Activated CD4-positive, alpha-beta T cell treated with anti-CD3 and anti-CD28 coated beads, Interleukin-2, amount 50 U/mL, for 16 hours (primary cell): ENCODE data around the gene GLT6D1.

Experiments
- DNase-seq: peaks from one replicate; pipeline ENCODE4 v3.0.0-alpha.2; 2020

Gene GLT6D1

DNA sequence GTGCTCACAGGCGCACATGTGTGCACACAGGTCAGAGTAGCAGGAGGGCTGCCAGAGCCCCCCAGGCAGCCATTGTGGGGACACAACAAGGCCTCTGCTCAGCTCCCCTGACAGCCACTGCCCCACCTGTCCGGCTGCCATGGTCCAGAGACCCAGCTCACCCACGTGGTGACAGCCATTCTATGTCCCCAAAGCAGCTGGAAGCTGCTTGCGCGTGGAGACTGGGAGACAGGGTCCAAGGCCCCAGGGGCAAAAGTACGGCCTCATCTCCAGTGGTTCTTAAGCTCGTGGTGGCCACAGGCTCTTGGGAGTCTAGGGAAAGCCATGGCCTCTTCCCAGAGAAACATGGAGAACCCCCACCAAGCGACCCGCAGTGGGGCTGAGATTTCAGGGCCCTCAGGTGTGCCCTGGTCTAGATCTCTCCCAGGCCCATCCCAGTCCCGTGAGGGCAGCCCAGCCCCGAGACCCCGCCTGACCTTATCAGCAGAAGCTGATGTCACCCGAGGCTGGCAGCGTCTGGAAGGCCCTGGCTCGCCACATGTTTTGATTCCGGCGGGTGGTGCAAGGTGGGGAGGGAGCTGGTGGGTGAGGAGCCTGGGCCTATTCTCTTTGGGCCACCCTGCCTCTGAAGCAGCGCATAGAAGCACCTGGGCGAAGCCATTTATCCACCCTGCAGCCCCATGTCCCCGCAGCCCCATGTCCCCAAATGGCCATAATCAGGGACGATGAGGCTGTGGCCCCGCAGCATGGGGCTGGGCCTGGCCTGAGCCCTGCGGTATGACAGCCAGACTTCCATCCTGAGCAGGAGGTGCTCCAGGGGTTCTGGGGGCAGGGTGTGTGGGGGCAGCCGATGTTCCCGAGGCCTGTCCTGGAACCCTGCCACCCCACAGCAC lies 31.7 kb downstream of the GLT6D1 start:
- DNase-seq, result no peak

DNA sequence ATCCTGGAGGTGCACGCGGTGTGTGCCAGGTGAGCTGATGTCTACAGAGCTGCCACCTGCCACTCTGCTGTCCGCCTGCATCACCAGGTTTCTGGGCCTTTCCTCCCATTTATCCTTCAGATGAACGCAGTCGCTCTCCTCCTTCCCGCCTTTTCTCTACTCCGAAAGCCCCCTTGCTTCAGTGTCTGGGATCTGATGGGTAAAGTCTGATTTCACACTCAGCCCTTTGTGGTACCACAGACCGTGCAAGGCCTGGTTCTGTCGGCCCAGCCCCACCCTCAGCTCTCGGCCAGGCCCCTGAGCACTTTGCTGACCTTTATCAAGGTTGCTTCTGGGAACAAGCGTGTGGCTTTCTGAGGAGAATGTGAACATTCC lies 32.5 kb downstream of the GLT6D1 start:
- no peak for DNase-seq

DNA sequence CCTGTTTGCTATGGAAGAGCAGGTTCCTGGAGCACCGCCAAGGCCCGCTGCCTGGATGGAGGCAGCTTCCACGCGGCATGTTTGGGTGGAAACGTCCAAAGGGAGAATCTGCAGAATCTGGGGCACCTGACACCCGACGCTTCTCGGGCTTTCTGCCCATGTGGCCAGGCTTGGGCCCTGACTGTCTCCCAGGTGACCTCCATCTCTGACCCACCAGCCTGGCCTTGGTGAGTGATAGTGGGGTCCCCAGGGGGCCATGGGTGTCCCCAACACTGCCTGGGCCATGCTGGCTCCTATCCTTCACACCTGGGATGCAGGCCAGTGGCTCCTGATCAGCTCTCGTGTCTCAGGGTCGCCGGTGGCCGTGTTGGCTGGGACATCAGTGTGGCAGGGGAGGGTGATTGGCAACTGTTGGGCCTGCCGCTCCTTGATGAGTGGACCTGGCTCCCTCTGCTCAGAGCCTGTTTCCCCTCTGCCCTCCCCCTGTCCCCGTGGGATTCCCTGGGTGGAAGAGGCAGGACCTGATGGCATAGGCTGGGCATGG lies 34.0 kb downstream of the GLT6D1 start:
- DNase-seq, result no peak

DNA sequence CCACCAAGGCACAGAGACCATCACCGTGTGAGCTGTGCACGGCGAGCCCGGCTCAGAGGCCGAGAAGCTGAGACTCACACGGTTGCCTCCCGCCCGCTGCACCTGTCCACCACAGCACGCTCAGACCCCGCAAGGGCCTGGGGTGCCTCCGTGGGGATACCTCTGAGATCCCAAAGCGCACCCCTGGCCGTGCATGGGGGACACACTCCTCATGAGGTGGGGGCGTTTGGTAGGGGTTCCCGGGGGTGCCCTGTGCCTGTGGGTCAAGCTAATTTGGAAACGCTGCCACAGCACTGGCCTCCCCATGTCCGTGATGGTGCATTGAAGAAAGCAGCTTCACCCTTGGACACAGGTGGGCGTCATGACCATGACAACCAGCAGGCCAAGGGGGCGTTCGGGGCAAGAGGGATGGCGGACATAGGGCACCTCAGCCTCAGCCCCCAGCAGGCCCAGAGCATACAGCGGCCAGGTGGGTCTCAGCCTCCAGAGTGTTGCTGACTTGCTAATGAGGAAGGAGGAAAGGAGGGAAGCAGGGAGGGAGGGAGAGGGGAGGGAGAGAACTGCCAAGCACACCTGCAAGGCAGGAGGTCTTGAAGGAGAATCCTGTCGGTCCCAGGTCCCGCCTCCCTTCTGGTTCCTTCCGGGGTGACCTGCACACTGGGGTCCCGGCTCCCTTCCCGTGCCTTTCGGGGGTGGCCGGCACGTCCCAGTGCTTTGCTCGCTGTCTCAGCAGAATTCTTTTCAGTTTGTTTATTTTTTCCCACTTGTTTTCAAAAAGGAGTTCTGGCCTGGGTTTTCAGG lies 34.7 kb downstream of the GLT6D1 start:
- DNase-seq, result no peak

DNA sequence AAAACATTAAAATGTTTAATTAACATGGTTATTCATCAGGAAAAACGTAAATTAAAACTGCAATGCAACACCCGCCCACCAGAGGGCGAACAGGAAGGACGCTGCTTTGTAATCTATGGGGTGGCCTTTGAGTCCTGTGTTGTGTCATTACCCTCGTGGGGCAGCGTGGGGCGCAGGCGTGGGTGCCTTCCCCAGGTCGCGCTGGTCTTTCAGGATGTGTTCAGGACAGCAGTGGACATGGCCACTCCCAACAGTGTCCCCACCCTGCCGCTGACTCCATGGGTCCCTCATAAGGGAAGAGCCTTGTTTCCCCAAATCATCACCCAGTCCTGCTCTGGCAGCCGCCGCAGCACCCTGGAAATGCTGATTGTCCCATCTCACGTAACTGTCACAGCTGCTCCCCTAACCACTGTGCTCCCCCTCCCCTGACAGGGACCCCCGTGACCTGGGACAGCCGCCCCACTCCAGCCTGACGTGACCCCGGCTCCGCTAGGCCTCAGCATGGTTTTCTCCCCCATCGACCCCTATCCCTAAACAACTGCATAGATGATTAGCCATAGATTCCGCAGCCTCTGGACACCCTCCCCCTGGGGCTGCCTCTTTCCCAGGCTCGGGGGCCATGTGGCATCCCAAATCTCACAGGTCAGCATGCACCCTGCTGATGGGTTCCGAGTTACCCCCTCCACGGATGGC lies 36.4 kb downstream of the GLT6D1 start:
- peak; percentile 59 for DNase-seq

DNA sequence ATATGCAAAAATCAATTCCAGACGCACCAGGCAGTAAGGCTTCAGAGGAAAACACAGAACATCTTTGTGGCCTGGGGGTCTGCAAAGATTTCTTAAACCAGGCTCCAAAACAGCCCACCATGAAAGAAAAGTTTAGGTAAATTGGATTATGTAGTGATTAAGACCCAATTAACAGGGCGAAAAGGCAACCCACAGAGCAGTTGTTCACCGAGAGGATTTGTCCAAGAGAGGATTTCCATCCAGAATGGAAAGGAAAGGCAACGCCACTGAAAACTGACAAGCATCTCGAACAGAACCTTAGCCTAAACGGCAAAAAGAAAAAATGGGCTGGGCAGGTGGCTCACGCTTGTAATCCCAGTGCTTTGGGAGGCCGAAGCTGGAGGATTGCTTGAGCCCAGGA lies 37.4 kb downstream of the GLT6D1 start:
- no peak for DNase-seq

DNA sequence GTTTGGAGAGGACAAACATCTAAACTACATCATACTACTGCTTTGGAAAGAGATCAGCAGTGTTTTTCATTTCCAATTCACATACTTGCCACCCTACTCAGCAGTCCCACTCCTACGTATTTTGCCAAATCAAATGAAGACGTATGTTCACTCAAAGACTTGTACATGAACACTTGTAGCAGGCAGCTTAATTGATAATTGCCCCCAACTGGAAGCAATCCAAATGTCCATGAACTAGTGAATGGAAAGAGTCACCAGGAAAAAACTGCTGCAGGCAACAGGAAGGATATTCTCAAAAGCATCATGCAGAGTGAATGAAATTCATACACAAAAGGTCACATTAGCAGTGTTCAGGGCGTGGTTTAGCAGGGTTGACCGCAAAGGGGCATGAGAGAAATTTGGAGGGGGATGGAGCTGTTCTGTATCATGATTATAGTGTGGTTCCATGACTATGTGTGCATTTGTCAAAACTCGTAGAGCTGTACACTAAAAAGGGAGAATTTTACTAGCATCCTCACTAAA lies 39.0 kb downstream of the GLT6D1 start:
- no peak for DNase-seq

DNA sequence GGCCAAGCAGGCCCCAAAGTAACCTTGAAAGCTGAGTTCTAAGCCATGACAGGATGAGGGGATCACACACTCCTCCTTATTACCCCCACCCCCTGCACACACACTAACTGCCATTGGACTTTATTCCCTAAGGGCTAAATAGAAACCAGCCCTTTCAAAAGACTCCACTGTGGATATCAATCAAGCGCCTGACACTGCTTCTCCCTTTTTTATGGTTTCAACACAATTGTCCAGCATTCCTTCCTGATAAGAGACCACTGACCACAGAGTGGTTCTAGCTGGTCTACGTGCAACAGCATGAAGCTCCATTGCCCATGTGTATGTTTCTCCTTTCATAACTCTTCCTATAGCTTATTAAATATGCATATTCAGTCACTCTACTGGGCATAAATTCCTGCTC lies 43.1 kb downstream of the GLT6D1 start:
- no peak for DNase-seq

DNA sequence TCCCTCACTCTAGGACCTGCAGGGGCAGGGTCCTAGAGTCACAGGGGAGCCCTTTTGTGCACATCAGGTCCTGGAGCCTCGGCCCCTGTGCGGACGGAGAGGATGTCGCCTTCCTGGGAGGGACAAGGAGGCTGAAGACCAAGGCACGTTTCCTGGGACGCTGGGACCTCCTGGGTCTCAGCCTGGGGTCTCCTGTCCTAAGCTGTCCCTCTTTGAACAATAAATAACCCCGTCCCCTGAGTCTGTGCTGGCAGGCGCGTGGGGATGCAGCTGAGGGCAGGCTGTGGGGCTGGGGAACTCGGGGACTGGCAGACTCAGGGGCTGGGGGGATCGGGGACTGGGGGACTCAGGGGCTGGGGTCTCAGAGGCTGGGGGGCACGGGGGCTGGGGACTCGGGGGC lies 46.7 kb downstream of the GLT6D1 start:
- no peak for DNase-seq

DNA sequence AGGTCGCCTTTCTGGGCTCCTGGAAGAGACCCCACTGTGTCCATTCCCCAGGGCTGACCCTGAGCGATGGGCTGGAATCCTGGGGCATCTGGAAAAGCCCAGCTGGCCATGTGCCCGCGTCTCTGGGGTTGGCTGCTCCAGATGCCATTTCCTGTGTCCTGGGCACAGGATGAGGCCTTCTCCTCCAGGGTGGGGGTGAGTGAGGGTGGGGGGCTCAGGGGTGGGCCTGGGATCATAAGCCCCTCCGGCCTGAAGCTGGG lies 47.1 kb downstream of the GLT6D1 start:
- no peak for DNase-seq

DNA sequence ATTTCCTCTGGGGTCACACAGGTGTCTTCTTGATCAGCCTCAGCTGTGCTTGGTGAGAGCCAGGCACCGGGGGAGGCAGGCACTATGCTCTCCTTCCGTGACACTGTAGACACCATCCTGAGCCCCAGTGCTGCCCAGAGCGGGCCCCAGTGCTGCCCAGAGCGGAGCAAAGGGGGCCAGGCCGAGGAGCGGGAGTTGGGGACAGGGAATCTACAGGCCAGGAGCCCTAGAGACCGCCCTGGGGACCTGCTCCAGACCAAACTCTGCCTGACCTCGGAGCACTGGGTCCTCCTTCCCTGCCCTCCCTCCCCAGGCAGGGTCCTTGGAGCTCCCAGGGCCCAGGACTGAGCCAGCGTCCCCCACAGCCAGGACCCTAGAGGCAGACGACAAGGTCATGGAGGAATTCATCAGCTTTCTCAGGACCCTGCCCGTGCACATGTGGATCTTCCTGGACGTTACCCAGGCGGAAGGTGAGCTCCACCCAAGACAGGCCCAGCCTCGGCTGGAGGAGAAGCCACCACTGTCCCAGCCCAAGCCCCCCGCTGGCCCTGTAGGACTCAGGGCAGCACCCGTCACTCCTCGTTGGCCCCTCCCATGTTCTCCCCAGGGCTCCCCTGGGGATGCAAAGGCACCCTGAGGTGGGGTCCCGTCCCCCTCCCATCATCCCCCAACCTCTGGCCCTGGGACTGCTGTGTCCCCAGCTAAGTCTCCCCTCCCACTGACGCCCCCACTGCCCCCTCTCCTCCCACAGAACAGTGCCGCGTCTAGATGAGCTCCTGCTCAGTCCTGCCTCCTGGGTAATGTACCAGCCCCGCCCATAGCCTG lies 47.6 kb downstream of the GLT6D1 start:
- no peak for DNase-seq

DNA sequence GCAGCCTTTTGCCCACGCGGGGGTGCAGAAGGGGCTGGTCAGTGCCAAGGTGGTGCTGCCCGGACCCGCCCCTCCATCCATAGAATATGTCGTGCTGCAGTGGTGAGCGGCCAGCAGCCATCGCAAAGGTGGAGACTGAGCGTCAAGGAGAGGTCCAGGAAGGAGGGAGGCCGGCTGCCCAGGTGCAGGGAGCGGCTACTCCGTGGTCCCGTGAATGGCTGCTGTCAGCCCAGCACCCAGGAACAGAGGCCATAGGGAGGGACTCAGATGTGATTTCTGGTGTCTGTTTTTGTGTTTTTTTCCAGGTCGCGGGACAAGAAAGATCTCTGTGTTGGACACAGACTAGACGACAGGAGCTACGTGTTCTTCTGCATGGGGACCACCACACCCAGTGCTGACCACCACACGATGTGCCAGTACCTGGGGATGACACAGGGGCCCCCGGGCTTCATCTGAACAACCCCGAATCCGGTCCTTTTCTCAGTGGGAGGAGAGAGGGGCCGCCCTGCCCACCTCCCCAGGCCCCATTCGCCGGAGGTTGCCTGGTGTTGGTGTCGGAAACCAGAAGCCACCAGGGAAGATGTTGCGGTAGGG lies 48.8 kb downstream of the GLT6D1 start:
- DNase-seq, result no peak

DNA sequence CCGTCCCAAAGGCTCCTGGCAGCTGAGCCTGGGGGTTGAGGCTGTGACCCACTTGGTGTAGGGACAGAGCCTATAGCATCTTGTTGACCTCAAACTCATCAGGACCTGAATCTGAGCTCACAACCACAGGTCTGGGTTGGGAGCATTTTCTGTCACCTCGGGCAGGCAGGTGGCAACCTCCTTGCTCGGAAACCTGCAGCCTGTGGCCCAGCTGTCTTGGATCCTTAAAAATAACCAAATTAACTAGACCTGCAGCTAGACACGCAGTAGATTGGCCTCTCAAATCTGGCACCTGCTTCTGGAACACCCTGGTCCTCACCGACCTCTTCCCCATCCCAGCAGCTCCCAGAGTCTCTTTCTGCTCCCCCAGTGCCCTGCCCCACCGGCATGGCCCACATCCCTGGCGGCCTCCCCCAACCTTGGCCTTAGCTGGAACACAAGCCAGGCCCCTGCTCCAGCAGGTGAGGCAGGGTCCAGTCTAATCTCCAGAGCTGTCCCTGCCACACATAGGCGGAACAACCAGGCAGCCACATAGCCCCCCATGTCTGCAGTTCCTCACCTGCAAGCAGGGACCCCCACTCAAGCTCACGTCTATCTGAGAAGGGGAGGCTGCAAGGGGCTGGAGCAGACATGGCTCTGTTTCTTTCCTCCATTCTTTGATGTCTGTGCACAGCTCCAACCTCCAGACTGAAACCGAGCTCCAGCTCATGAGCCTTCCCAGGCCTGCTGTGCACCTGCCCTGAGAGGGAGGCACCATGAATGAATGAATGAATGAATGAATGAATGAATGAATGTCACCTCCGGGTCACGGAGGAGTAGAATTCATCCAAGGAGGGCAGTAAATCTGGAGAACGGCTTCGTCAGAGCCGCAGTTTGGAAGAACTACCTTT lies 49.5 kb downstream of the GLT6D1 start:
- DNase-seq, result no peak

DNA sequence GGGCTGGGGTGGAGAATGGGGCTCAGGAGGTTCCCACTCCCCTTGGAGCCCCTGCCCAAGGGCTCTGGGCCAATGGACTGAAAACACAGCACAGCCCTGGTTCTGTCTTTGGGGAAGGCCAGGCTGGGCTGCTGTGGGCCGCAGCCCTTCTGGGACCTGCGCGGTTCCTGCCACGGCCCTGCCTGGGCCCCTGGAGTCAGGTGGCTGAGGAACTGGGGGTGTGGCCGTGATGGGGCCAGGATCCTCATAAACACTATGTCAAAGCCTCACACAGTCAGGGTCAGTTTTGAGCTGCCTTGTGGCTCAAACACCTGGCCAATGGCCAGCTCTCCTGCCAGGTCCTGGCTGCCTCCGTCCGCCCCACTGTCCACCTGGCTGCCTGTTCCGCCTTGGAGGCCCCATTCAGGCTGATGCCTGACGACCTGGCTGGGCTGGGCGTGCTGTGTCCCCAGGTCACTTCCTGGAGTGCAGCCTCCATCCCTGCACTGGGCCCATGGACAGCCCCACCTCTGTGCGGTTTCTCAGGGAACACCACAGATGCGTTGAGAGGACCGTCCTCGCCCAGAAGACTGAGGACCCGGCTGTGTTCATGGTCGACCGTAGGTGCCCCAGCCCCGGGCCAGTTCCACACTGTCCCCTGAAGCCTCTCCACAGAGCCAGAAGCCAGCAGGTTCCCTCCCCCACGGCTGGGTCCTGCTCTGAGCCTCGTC lies 50.3 kb downstream of the GLT6D1 start:
- no peak for DNase-seq

DNA sequence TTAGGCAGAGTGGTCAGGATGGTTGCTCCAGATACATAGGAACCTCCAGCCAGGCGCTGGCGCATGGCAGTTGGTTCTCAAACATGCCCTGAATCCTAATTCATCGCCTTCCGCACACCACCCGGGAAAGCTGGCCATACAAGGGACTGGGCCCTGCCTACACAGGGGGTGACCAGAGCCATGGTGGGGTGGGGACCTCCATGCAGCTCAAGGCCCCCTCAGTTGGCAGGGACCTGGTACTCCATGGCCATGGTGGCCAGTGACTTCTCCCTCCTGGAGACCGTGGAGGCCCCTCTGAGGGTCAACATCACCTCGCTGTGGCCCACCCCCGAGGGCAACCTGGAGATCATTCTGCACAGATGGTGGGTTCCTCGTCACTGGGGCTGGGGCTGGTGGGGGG lies 51.0 kb downstream of the GLT6D1 start:
- DNase-seq, result no peak

DNA sequence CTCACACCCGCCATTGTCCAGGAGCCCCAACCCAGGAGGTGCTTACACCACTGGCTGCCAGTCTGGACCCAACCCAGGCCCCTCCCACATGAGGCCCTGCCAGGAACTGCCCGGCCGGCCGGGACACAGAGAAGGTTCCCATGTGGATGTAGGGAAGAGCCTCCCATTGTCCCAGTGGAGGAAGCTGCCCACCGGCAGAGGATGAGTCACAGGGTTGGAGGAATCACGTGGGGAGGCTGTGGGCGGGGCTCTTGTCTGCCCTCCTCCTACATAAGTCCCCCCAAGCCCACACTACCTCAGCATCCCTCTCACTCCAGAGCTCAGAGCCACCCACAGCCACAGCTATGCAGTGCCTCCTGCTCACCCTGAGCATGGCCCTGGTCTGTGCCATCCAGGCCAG lies 51.7 kb downstream of the GLT6D1 start:
- DNase-seq, result no peak

DNA sequence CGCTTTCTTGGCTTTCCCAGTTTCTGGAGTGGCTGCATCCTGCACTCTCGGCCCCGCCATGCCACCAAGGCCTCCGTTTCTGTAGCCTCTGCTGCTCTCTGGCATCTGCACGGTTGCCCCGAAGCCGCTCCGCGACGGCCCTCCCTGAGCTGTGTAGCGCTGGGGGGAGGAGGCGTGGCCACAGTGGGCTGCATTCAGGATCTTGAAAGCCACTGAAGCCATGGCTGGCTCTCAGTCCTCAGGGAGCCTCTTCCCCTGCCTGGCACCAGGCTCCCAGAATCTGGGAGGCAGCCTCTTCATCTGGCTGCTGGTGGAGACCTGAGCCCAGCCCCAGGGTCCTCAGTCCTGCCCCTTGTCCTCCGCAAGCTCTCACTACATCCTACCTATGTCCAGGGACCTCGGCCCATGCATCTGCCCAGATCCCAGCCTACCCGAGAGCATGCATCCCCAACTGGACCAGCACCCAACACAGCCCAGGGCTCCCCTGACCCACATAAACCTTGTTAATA lies 52.7 kb downstream of the GLT6D1 start:
- no peak for DNase-seq

DNA sequence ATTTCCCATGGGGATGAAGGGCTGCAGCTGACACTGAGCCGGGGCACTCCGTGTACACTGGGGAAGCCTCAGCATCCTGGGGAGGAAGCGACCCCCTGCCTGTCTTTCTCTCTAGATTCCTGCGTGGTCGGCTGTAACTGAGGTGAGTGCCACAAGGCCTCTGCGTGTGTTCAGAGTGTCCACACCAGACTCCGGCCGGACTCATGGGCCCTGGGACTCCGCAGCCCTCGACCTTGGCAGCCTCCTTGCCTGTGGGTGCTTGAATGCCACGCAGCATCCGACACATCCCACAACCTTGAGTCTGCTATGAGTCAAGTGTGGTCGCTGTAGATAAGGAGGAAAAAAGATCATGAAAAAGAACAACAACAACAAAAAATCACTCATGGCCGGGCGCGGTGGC lies 54.4 kb downstream of the GLT6D1 start:
- no peak for DNase-seq

DNA sequence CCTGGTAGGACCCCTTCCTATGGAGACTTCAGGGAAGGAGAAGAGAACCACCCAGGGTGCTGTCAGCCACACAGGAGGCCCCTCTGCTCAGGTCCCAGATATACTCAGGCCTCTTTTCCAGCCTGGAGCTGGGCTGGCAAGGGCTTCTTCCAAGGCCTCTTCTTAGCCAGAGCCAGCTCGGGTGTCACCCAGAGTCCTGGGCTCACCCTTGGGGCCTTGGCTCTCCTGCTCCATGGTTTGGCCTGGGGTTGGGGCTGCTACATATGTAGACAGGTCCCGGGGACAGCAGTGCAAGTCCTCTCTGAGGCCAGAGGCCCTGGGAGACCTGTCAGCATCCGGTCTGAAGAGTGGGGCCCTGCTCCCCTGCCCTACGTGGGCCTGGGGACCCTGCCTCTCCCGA lies 55.0 kb downstream of the GLT6D1 start:
- DNase-seq, result no peak

DNA sequence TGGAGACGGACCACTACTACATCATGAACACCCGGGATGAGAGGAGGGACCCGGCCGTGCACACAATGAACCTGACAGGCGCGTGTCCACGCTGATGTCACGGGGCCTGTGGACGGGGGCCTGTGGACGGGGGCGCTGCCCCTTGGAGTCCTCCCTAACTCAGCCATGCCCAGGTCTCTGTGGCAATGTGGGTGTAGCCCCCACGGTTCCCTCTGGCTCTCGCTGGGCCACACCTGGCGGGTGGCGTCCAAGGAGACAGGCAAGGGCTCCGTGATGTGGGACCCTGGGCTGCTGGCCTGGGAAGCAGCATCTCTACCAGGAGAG lies 55.7 kb downstream of the GLT6D1 start:
- no peak for DNase-seq
